ENCODE data around the gene FAH.

DNA sequence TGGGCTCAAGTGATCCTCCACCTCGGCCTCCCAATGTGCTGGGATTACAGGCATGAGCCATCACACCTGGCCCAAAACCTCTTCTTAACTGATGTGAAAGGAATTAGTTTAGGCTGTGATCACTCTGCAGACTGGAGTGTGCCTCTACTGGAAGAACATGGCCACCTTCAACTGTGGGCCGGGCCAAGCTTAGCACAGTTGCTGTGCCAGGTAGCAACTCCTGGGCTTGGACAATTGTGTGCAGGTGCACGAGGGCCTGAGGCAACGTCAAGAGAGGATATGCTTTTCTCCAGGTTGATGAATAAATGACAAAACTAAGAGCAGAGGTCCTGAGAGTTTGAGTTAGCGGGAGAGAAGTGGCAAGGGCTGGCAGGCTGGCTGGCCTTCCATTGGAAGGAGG is 6.5 kb downstream of the FAH start:
- TF ChIP-seq CTCF (IDR thresholded peaks at IDR 0.05) (no peak), POLR2A (IDR thresholded peaks at IDR 0.05) (no peak), POLR2AphosphoS5 (IDR thresholded peaks at IDR 0.05) (no peak), EP300 (IDR thresholded peaks at IDR 0.05) (no peak)
